GM12878 (cell line): ENCODE data around the gene MATN1. TPM values are rescaled to one million over a fixed set of nuclear protein-coding genes. Genes with fewer than 3 reads are reported as not detected.

ENCODE experiments used
- ATF7 ChIP-seq: fragments of 450-650 bp; IDR thresholded peaks from 2 replicates; pipeline ENCODE4 v1.6.1; 2016; ENCODE audit warnings: low read depth, mild to moderate bottlenecking
- CHD1 ChIP-seq: IDR thresholded peaks from 2 replicates; pipeline ENCODE4 v1.6.1; 2012; ENCODE audit warnings: low read depth, low read length, improper control_type of control experiment
- CREB1 ChIP-seq: IDR thresholded peaks from 2 replicates; pipeline ENCODE4 v1.6.1; 2012; ENCODE audit warnings: low read depth, mild to moderate bottlenecking, inconsistent platforms
- ELK1 ChIP-seq: IDR thresholded peaks from 2 replicates; pipeline ENCODE4 v1.6.1; 2012; ENCODE audit warnings: low read depth, low read length, improper control_type of control experiment
- GABPA ChIP-seq: IDR thresholded peaks from 2 replicates; pipeline ENCODE4 v1.6.1; 2014; ENCODE audit warnings: antibody characterized with exemption, low read depth, mild to moderate bottlenecking, inconsistent platforms
- HDAC6 ChIP-seq: fragments of 200-600 bp; sonication (generic); IDR thresholded peaks from one replicate; pipeline ENCODE4 v1.8.0; 2017; ENCODE audit warnings: antibody characterized with exemption; ENCODE audit not compliant: unreplicated experiment
- NFYA ChIP-seq: IDR thresholded peaks from 2 replicates; pipeline ENCODE4 v1.6.1; 2011; ENCODE audit warnings: low read depth, mild to moderate bottlenecking, low read length, improper control_type of control experiment, borderline replicate concordance
- PAX5 ChIP-seq: IDR thresholded peaks from 2 replicates; pipeline ENCODE4 v1.6.1; 2011; ENCODE audit warnings: low read depth, low read length, borderline replicate concordance
- POLR2A ChIP-seq: IDR thresholded peaks from 2 replicates; pipeline ENCODE4 v1.6.1; 2011; ENCODE audit warnings: low read depth, mild to moderate bottlenecking, low read length
- RAD51 ChIP-seq: fragments of 450-650 bp; IDR thresholded peaks from 2 replicates; pipeline ENCODE4 v1.6.1; 2016; ENCODE audit warnings: moderate library complexity, mild to moderate bottlenecking, inconsistent platforms
- SREBF1 ChIP-seq: IDR thresholded peaks from 2 replicates; pipeline ENCODE4 v1.6.1; 2012; ENCODE audit warnings: mild to moderate bottlenecking, low read length
- SREBF2 ChIP-seq: IDR thresholded peaks from 2 replicates; pipeline ENCODE4 v1.6.1; 2012; ENCODE audit warnings: mild to moderate bottlenecking, low read length
- STAT3 ChIP-seq: IDR thresholded peaks from 2 replicates; pipeline ENCODE4 v1.6.1; 2011; ENCODE audit warnings: low read depth, low read length, improper control_type of control experiment
- TARDBP ChIP-seq: IDR thresholded peaks from 2 replicates; pipeline ENCODE4 v1.6.1; 2016; ENCODE audit warnings: borderline replicate concordance
- USF2 ChIP-seq: IDR thresholded peaks from 2 replicates; pipeline ENCODE4 v1.6.1; 2011; ENCODE audit warnings: low read depth, low read length, improper control_type of control experiment, borderline replicate concordance
- ZNF217 ChIP-seq: fragments of 450-650 bp; IDR thresholded peaks from 2 replicates; pipeline ENCODE4 v1.6.1; 2017; ENCODE audit warnings: antibody characterized with exemption, mild to moderate bottlenecking
- ZNF622 ChIP-seq: fragments of 450-650 bp; IDR thresholded peaks from 2 replicates; pipeline ENCODE4 v1.6.1; 2017; ENCODE audit warnings: mild to moderate bottlenecking, inconsistent platforms
- polyA plus RNA-seq, 11 experiments: library from polyadenylated mRNA; depleted of rRNA in 4 of 11; unstranded in 6 of 11; stranded (reverse) in 5 of 11; fragments of >200 nt; fragmentation: Nextera tagmentation in 4 of 11; fragmentation: Illumina TruSeq in 1 of 11; extraction: Ambion mirVana in 4 of 11; extraction: Trizol in 1 of 11; gene quantifications; 1 replicate in 1 of 11; 2 replicates in 10 of 11; pipeline versions ENCODE4 v1.2.1 to v1.2.3, GENCODE V29; 2011 to 2016; ENCODE audit warnings: inconsistent platforms in 2 of 11, missing spikeins in 2 of 11, low read depth in 1 of 11
- total RNA-seq, 4 experiments: library from RNA; depleted of rRNA in 3 of 4; stranded (reverse); fragments of >200 nt in 3 of 4; fragmentation: Illumina TruSeq in 1 of 4; extraction: Trizol in 1 of 4; gene quantifications; 2 replicates each; pipeline versions ENCODE4 v1.2.1 to v1.2.3, GENCODE V29; 2013 to 2021
- TF ChIP-seq, protein P1 (sequence below): fragments of 450-650 bp; formaldehyde crosslinking; IDR thresholded peaks from 2 replicates; pipeline ENCODE4 v1.4.0; 2022; ENCODE audit warnings: mild to moderate bottlenecking, moderate library complexity
- TF ChIP-seq, protein P2 (sequence below): IDR thresholded peaks from 2 replicates; pipeline ENCODE4 v1.6.1; 2012; ENCODE audit warnings: low read length, inconsistent platforms
- TF ChIP-seq, protein P3 (sequence below): IDR thresholded peaks from 2 replicates; pipeline ENCODE4 v1.6.1; 2012; ENCODE audit warnings: improper control_type of control experiment, low read depth, low read length; ENCODE audit not compliant: insufficient replicate concordance

MATN1 gene
- total and polyA plus RNA-seq, 10 of the 15 experiments (the other 5 are each of a cell fraction or from before 2014, with no cell fraction given) = 0.04 to 0.50 (median 0.10) TPM; not detected in 1

- TF ChIP-seq, protein P1, sequence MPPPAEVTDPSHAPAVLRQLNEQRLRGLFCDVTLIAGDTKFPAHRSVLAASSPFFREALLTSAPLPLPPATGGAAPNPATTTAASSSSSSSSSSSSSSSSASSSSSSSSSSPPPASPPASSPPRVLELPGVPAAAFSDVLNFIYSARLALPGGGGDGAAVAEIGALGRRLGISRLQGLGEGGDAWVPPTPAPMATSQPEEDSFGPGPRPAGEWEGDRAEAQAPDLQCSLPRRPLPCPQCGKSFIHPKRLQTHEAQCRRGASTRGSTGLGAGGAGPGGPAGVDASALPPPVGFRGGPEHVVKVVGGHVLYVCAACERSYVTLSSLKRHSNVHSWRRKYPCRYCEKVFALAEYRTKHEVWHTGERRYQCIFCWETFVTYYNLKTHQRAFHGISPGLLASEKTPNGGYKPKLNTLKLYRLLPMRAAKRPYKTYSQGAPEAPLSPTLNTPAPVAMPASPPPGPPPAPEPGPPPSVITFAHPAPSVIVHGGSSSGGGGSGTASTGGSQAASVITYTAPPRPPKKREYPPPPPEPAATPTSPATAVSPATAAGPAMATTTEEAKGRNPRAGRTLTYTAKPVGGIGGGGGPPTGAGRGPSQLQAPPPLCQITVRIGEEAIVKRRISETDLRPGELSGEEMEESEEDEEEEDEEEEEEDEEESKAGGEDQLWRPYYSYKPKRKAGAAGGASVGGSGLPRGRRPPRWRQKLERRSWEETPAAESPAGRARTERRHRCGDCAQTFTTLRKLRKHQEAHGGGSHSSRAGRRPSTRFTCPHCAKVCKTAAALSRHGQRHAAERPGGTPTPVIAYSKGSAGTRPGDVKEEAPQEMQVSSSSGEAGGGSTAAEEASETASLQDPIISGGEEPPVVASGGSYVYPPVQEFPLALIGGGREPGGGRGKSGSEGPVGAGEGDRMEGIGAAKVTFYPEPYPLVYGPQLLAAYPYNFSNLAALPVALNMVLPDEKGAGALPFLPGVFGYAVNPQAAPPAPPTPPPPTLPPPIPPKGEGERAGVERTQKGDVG (CRISPR knock-in tag) = no peak
- peak; percentile 49; the same call in 1 of the 2 replicates for TF ChIP-seq RAD51
- TF ChIP-seq SREBF1 = no peak
- TF ChIP-seq HDAC6 = no peak
- TF ChIP-seq ZNF622 = no peak
- TF ChIP-seq, protein P2, sequence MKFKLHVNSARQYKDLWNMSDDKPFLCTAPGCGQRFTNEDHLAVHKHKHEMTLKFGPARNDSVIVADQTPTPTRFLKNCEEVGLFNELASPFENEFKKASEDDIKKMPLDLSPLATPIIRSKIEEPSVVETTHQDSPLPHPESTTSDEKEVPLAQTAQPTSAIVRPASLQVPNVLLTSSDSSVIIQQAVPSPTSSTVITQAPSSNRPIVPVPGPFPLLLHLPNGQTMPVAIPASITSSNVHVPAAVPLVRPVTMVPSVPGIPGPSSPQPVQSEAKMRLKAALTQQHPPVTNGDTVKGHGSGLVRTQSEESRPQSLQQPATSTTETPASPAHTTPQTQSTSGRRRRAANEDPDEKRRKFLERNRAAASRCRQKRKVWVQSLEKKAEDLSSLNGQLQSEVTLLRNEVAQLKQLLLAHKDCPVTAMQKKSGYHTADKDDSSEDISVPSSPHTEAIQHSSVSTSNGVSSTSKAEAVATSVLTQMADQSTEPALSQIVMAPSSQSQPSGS = no peak
- TF ChIP-seq, protein P3, sequence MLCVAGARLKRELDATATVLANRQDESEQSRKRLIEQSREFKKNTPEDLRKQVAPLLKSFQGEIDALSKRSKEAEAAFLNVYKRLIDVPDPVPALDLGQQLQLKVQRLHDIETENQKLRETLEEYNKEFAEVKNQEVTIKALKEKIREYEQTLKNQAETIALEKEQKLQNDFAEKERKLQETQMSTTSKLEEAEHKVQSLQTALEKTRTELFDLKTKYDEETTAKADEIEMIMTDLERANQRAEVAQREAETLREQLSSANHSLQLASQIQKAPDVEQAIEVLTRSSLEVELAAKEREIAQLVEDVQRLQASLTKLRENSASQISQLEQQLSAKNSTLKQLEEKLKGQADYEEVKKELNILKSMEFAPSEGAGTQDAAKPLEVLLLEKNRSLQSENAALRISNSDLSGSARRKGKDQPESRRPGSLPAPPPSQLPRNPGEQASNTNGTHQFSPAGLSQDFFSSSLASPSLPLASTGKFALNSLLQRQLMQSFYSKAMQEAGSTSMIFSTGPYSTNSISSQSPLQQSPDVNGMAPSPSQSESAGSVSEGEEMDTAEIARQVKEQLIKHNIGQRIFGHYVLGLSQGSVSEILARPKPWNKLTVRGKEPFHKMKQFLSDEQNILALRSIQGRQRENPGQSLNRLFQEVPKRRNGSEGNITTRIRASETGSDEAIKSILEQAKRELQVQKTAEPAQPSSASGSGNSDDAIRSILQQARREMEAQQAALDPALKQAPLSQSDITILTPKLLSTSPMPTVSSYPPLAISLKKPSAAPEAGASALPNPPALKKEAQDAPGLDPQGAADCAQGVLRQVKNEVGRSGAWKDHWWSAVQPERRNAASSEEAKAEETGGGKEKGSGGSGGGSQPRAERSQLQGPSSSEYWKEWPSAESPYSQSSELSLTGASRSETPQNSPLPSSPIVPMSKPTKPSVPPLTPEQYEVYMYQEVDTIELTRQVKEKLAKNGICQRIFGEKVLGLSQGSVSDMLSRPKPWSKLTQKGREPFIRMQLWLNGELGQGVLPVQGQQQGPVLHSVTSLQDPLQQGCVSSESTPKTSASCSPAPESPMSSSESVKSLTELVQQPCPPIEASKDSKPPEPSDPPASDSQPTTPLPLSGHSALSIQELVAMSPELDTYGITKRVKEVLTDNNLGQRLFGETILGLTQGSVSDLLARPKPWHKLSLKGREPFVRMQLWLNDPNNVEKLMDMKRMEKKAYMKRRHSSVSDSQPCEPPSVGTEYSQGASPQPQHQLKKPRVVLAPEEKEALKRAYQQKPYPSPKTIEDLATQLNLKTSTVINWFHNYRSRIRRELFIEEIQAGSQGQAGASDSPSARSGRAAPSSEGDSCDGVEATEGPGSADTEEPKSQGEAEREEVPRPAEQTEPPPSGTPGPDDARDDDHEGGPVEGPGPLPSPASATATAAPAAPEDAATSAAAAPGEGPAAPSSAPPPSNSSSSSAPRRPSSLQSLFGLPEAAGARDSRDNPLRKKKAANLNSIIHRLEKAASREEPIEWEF = no peak
- TF ChIP-seq ELK1 = no peak
- peak; percentile 91 for TF ChIP-seq ATF7
- no peak for TF ChIP-seq USF2
- TF ChIP-seq CHD1 = no peak
- no peak for TF ChIP-seq ZNF217
- no peak for TF ChIP-seq GABPA
- TF ChIP-seq NFYA = no peak
- peak; percentile 94 for TF ChIP-seq PAX5
- peak; percentile 41; the same call in 1 of the 2 replicates for TF ChIP-seq POLR2A
- no peak for TF ChIP-seq CREB1
- TF ChIP-seq STAT3 = 0 out of 2 replicates have a peak, but pooled peaks have one; percentile 47
- no peak for TF ChIP-seq SREBF2
- TF ChIP-seq TARDBP = peak; percentile 51; the same call in 1 of the 2 replicates
These were observed 41.7 kb upstream of the MATN1 start (continued) for GRCh38 chr1:30764939-30765555.
